Stimulated activated CD4-positive, alpha-beta T cell treated with anti-CD3 and anti-CD28 coated beads, Interleukin-4, amount 100 ng/mL, for 4 hours (primary cell): ENCODE results near the gene CDA.

ENCODE experiments used
- DNase-seq, 2 experiments: peaks; one replicate each; pipeline ENCODE4 v3.0.0-alpha.2; 2020

The CDA gene

GRCh38 chr1:20618550-20618949 is 29.7 kb downstream of the CDA start:
- DNase-seq, result no peak

- DNase-seq, result no peak
Observed at GRCh38 chr1:20619999-20620398, 31.1 kb downstream of the CDA start.

- DNase-seq, result no peak
Observed at GRCh38 chr1:20621012-20621411, 32.1 kb downstream of the CDA start.

- DNase-seq, result no peak
Observed at GRCh38 chr1:20624709-20625108, 35.8 kb downstream of the CDA start.

GRCh38 chr1:20625176-20626097 is 36.5 kb downstream of the CDA start:
- no peak for DNase-seq

GRCh38 chr1:20626098-20626427 is 37.2 kb downstream of the CDA start:
- no peak for DNase-seq

GRCh38 chr1:20626524-20626923 is 37.6 kb downstream of the CDA start:
- DNase-seq, result no peak

- no peak for DNase-seq
Observed at GRCh38 chr1:20630729-20631128, 41.8 kb downstream of the CDA start.

GRCh38 chr1:20632386-20632785 is 43.5 kb downstream of the CDA start:
- no peak for DNase-seq

GRCh38 chr1:20633190-20634064 is 44.5 kb downstream of the CDA start, which contains the start of gene PINK1:
PINK1 (plus strand) TSS chr1:20633458; CDS start chr1:20633549, 91 bp downstream.
- DNase-seq, result peak; percentile 76 to 81

GRCh38 chr1:20634065-20634593 is 45.2 kb downstream of the CDA start:
- no peak for DNase-seq

GRCh38 chr1:20634594-20635084 is 45.7 kb downstream of the CDA start:
- DNase-seq, result no peak

- no peak for DNase-seq
Observed at GRCh38 chr1:20636785-20637347, 48.0 kb downstream of the CDA start.

- peak; percentile 37 to 39 for DNase-seq
Observed at GRCh38 chr1:20640183-20640597, 51.3 kb downstream of the CDA start.

GRCh38 chr1:20641975-20642374 is 53.1 kb downstream of the CDA start:
- DNase-seq, result no peak

- no peak for DNase-seq
Observed at GRCh38 chr1:20643080-20643479, 54.2 kb downstream of the CDA start.

- DNase-seq, result no peak
Observed at GRCh38 chr1:20644416-20644815, 55.5 kb downstream of the CDA start.

GRCh38 chr1:20645414-20645813 is 56.5 kb downstream of the CDA start:
- no peak for DNase-seq

GRCh38 chr1:20648438-20648837 is 59.5 kb downstream of the CDA start:
- DNase-seq, result no peak

- no peak for DNase-seq
Observed at GRCh38 chr1:20648946-20649345, 60.0 kb downstream of the CDA start.

GRCh38 chr1:20652300-20652699 is 63.4 kb downstream of the CDA start:
- DNase-seq, result no peak

GRCh38 chr1:20654104-20654690 is 65.3 kb downstream of the CDA start:
- no peak for DNase-seq

- DNase-seq, result no peak
Observed at GRCh38 chr1:20657024-20657423, 68.1 kb downstream of the CDA start.
